Epithelial cell of proximal tubule (primary cell): ENCODE results near the gene LRRC2. TPM values are rescaled to one million over a fixed set of nuclear protein-coding genes. Genes with fewer than 3 reads are reported as not detected.

ENCODE experiments used
- DNase-seq: peaks from one replicate; pipeline ENCODE4 v3.0.0-alpha.2; 2011; ENCODE audit warnings: low read depth
- H3K4me3 ChIP-seq: 2 replicates; pipeline ENCODE4 v1.5.1; 2011; ENCODE audit warnings: low read depth, mild to moderate bottlenecking, low read length
- total RNA-seq: library from RNA; depleted of rRNA; stranded (reverse); fragments of >200 nt; gene quantifications from 2 replicates; pipeline ENCODE4 v1.2.3, GENCODE V29; 2015
- TF ChIP-seq, protein P1 (sequence below): conservative IDR thresholded peaks from 2 replicates; pipeline ENCODE4 v1.5.1; 2012; ENCODE audit warnings: low read depth, mild to moderate bottlenecking, low read length

The LRRC2 gene
- total RNA-seq, 1 donor from 2014 or later = not detected

DNA sequence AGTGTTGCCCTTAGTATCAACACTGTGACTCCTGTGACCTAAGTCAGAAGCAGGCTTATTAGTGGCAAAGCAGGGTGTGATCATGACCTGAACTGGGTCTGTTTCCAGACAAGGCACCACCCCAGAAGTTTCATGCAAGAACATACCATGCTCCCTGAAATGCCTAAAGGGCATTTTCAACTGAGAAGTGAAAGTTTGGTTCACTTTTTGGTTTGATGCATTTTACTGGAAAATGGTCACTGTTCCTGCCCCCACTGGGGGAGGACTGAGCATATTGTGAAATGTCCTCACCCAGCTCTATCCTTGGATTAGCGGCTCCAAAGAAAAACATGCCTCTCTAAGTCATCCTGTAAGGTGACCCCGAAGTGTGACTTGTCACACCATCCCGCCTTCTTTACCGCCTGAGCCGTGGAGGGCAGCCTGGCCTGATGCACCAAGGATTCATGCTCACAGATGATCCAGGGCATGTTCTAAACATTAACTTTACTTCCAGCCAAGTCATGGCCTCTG, 43.2 kb upstream of the LRRC2 start:
- TF ChIP-seq, protein P1, sequence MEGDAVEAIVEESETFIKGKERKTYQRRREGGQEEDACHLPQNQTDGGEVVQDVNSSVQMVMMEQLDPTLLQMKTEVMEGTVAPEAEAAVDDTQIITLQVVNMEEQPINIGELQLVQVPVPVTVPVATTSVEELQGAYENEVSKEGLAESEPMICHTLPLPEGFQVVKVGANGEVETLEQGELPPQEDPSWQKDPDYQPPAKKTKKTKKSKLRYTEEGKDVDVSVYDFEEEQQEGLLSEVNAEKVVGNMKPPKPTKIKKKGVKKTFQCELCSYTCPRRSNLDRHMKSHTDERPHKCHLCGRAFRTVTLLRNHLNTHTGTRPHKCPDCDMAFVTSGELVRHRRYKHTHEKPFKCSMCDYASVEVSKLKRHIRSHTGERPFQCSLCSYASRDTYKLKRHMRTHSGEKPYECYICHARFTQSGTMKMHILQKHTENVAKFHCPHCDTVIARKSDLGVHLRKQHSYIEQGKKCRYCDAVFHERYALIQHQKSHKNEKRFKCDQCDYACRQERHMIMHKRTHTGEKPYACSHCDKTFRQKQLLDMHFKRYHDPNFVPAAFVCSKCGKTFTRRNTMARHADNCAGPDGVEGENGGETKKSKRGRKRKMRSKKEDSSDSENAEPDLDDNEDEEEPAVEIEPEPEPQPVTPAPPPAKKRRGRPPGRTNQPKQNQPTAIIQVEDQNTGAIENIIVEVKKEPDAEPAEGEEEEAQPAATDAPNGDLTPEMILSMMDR = no peak
- DNase-seq = no peak
- H3K4me3 ChIP-seq = no peak overlapping the region

DNA sequence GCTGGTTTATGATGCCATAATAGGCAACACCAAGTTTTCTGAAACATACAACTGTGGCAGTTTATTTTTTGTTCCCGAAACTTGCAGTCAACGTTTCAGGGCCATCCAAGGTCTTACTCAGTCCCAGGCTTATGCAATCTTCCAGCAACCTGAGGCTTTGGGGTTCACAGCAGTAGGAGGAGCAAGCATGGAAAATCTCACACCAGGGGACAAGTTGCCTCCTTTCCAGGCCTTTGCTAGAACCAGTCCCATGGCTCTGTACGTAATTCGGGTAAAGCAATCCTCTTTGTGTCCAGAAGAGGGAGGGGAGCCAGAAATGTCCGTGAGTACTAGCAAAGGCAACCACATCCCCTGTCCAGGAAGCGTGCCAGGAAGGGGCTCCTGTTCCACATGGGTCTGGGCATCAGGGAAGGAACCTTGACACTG, 41.5 kb upstream of the LRRC2 start:
- no peak overlapping the region for H3K4me3 ChIP-seq
- no peak for DNase-seq
- TF ChIP-seq, protein P1 = peak; percentile 4

DNA sequence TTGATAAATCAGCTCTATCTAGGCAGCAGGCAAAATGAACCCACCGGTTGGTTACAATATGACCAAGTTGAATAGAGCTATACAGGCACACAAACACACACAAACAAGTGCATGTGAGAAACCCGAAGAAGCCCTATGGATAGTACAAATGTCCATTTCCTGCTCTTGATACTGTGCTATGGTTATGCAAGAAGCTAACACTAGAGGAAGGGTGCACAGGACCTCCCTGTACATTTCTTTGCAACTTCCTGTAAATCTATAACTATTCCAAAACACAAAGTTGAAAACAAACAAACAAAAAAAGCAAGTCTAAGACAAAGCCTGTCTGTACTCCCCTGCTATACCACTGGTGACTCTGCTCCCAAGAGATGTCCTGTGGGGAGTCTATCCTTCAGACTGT, 38.0 kb upstream of the LRRC2 start:
- H3K4me3 ChIP-seq = no peak overlapping the region
- no peak for DNase-seq
- TF ChIP-seq, protein P1 = no peak

DNA sequence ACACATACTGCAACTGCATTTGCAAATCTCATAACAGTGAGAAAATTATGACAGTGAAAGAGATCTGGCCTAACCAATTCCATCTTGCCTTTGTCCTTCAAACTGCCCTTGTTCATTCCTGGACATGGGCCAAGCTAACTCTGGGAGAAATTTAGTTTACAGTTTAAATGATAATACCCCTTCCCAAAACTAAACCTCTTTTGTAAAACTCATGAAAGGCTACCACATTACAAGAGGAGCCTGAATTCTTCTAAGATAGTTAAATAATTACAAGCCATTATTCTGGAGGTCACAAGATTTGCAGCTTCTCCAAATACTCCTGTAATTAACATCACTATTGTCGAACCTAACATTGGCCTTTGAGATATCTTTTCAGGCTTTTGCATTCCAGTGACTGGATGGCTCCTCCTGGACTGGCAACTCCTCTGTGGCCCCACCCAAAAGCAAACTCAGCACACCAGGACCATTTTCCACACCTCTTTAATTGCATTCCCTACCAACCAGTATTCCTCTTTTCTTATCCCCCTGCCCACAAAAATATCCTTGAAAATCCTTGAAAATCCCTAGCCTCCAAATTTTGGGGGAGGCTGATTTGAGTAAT, 37.4 kb upstream of the LRRC2 start:
- no peak for DNase-seq
- no peak overlapping the region for H3K4me3 ChIP-seq
- TF ChIP-seq, protein P1 = no peak

DNA sequence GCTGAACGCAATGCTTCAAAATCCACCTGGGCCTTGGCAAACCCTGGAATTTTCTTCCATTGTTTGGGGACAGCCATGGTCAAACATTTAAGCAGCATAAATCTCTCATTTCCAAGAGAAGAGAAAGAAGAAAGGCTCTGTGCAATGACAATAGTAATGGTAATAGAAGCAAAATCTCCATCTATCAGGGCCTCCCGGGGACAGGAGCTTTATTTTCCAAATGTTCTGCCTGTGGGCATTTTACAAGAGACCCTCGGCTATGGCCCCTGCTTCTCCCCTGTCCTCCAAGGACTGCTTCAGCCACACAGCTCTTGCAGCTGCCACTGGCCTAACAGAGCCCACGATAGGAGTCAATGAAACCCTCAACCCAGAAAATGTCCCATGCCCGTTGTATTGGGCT, 33.5 kb upstream of the LRRC2 start:
- TF ChIP-seq, protein P1 = no peak
- no peak overlapping the region for H3K4me3 ChIP-seq
- DNase-seq = no peak

DNA sequence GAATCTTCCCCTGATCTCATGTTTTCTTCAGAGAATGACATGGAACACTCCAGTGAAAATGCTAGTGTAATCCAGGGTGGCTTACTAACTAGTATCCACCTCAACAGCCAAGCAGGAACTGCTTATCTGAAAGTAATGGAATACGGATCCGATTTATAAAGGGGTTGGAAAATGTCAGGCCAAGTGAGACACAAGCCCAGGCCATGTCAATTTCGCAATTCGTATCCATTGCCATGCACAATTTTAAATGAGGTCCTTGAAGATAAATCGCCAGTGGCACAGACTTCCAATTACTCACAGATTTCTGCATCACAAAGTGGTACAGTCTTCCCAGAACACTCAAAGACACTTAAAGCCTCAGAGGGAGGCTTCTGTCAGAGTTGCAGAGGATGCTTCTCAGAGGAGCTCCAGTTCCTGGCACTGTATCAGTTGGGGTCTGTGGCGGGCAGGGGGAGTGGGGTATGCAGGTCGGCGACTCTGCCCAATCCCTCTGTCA, 29.8 kb upstream of the LRRC2 start:
- TF ChIP-seq, protein P1 = no peak
- DNase-seq = no peak
- H3K4me3 ChIP-seq = no peak overlapping the region

DNA sequence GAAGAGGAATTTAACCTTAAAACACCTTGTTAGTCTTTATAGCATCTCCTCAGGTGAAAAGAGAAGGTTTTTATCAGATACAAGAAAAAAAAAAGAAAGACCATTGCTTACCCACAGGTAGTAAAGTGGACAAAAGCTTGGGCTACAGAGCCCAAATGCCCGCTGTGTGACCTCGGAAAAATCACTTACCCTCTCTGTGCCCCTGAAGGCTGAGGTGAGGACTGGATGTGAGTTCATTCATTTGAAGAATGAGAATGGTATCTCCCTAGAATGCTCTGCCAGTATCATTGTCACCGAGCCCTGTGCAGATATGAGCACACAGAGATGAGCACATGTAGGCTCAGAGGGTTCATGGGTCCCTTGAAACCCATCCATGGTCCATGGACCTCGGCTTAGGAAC, 28.6 kb upstream of the LRRC2 start:
- H3K4me3 ChIP-seq = no peak overlapping the region
- TF ChIP-seq, protein P1 = no peak
- DNase-seq = no peak
